ENCODE results near the gene GKAP1.

- TF ChIP-seq CTCF (IDR thresholded peaks at IDR 0.05) (no peak), POLR2A (IDR thresholded peaks at IDR 0.05) (no peak)
These were observed 110.7 kb downstream of the GKAP1 start for GRCh38 chr9:83706676-83707517.

All from right lobe of liver (tissue), 4 donors.